Measurements from ENCODE around the gene CDKN1B.

CDKN1B gene

GRCh38 chr12:12704593-12705230 lies 12.5 kb upstream of the CDKN1B start:
- DNase-seq = no peak

- no peak for DNase-seq
Observed at GRCh38 chr12:12705838-12706520, 11.2 kb upstream of the CDKN1B start.

- no peak for DNase-seq
Observed at GRCh38 chr12:12713932-12714275, 3.3 kb upstream of the CDKN1B start.

- peak; percentile 16 for DNase-seq
Observed at GRCh38 chr12:12714276-12715021, 2.7 kb upstream of the CDKN1B start.

- no peak for DNase-seq
Observed at GRCh38 chr12:12715128-12715458, 2.1 kb upstream of the CDKN1B start.

GRCh38 chr12:12715459-12716150 lies 1.6 kb upstream of the CDKN1B start:
- DNase-seq = peak; percentile 30

GRCh38 chr12:12716151-12716792 lies 896 bp upstream of the CDKN1B start:
- no peak for DNase-seq

GRCh38 chr12:12717586-12718380 lies 615 bp downstream of the CDKN1B start:
- DNase-seq = peak; percentile 14

GRCh38 chr12:12718381-12718759 lies 1.2 kb downstream of the CDKN1B start:
- DNase-seq = no peak

- peak; percentile 22 for DNase-seq
Observed at GRCh38 chr12:12718853-12719252, 1.7 kb downstream of the CDKN1B start.

- DNase-seq = no peak
Observed at GRCh38 chr12:12719496-12719895, 2.3 kb downstream of the CDKN1B start.

GRCh38 chr12:12720052-12720451 lies 2.9 kb downstream of the CDKN1B start:
- DNase-seq = no peak

GRCh38 chr12:12720672-12721161 lies 3.5 kb downstream of the CDKN1B start:
- DNase-seq = no peak

- no peak for DNase-seq
Observed at GRCh38 chr12:12721176-12721751, 4.1 kb downstream of the CDKN1B start.

- no peak for DNase-seq
Observed at GRCh38 chr12:12721814-12722434, 4.8 kb downstream of the CDKN1B start.

- DNase-seq = no peak
Observed at GRCh38 chr12:12722435-12723148, 5.4 kb downstream of the CDKN1B start.

GRCh38 chr12:12723149-12723680 lies 6.0 kb downstream of the CDKN1B start:
- no peak for DNase-seq

GRCh38 chr12:12723681-12724420 lies 6.7 kb downstream of the CDKN1B start:
- peak; percentile 45 for DNase-seq

GRCh38 chr12:12724421-12725085 lies 7.4 kb downstream of the CDKN1B start:
- no peak for DNase-seq

Measured in stimulated activated CD4-positive, alpha-beta T cell treated with anti-CD3 and anti-CD28 coated beads, Interleukin-12 subunit alpha, Interleukin-12 subunit beta, amount 100 ng/mL, for 4 hours (primary cell).